HepG2 (cell line): ENCODE results near the gene MARCHF2. TPM values are rescaled to one million over a fixed set of nuclear protein-coding genes. Genes with fewer than 3 reads are reported as not detected.
A peak's percentile ranks its signal among the peaks of the same experiment; 100 is the strongest.

Source experiments
- AGO1 ChIP-seq: fragments of 200-400 bp; formaldehyde crosslinking; IDR thresholded peaks from 2 replicates; pipeline ENCODE4 v1.6.1; 2017; ENCODE audit warnings: mild to moderate bottlenecking, low read depth, low read length, moderate library complexity; ENCODE audit not compliant: poor library complexity, severe bottlenecking
- AGO2 ChIP-seq: fragments of 200-400 bp; formaldehyde crosslinking; optimal IDR thresholded peaks from 2 replicates; pipeline ENCODE3; 2017; ENCODE audit warnings: mild to moderate bottlenecking, low read depth, low read length, moderate library complexity
- ATM ChIP-seq: fragments of 450-650 bp; IDR thresholded peaks from 2 replicates; pipeline ENCODE4 v1.7.1; 2017; ENCODE audit warnings: mild to moderate bottlenecking, borderline replicate concordance
- EED ChIP-seq: sonication (generic); formaldehyde crosslinking; IDR thresholded peaks from 2 replicates; pipeline ENCODE4 v1.5.0; 2020; ENCODE audit warnings: mild to moderate bottlenecking, missing genetic modification reagents
- EHMT2 ChIP-seq: fragments of 200-600 bp; sonication (generic); IDR thresholded peaks from 2 replicates; pipeline ENCODE4 v1.7.0; 2017; ENCODE audit warnings: antibody characterized with exemption, low read depth, low read length, borderline replicate concordance
- HES4 ChIP-seq: sonication (generic); formaldehyde crosslinking; IDR thresholded peaks from 2 replicates; pipeline ENCODE4 v1.9.0; 2021; ENCODE audit warnings: mild to moderate bottlenecking, missing genetic modification reagents, borderline replicate concordance
- HIVEP1 ChIP-seq: sonication (generic); formaldehyde crosslinking; IDR thresholded peaks from 2 replicates; pipeline ENCODE4 v1.4.0; 2020; ENCODE audit warnings: mild to moderate bottlenecking, missing genetic modification reagents
- KDM4B ChIP-seq: sonication (generic); formaldehyde crosslinking; IDR thresholded peaks from 2 replicates; pipeline ENCODE4 v1.4.0; 2020; ENCODE audit warnings: missing genetic modification reagents
- KLF15 ChIP-seq: sonication (generic); formaldehyde crosslinking; IDR thresholded peaks from 2 replicates; pipeline ENCODE4 v1.8.1; 2023; ENCODE audit warnings: borderline replicate concordance, mild to moderate bottlenecking, inconsistent platforms, missing genetic modification reagents, mixed read lengths
- MAFF ChIP-seq: IDR thresholded peaks from 2 replicates; pipeline ENCODE4 v1.6.1; 2011; ENCODE audit warnings: low read depth, low read length, improper control_type of control experiment
- NFRKB ChIP-seq: fragments of 450-650 bp; IDR thresholded peaks from 2 replicates; pipeline ENCODE4 v1.6.1; 2017
- NR1H2 ChIP-seq: sonication (generic); formaldehyde crosslinking; IDR thresholded peaks from 2 replicates; pipeline ENCODE4 v1.8.1; 2022; ENCODE audit warnings: low read depth, missing genetic modification reagents, borderline replicate concordance
- SIN3A ChIP-seq: IDR thresholded peaks from 2 replicates; pipeline ENCODE4 v1.6.1; 2011; ENCODE audit warnings: low read depth, mild to moderate bottlenecking, control low read depth, low read length, borderline replicate concordance
- SNAI1 ChIP-seq: sonication (generic); formaldehyde crosslinking; IDR thresholded peaks from 2 replicates; pipeline ENCODE4 v1.5.0; 2020; ENCODE audit warnings: mild to moderate bottlenecking, missing genetic modification reagents, borderline replicate concordance
- TGIF2 ChIP-seq: IDR thresholded peaks from 2 replicates; pipeline ENCODE4 v1.6.1; 2016; ENCODE audit warnings: control low read depth, missing compliant biosample characterization
- ZFX ChIP-seq: sonication (generic); formaldehyde crosslinking; IDR thresholded peaks from 2 replicates; pipeline ENCODE4 v1.4.0; 2020; ENCODE audit warnings: mild to moderate bottlenecking, low read depth, missing genetic modification reagents, moderate library complexity
- ZNF879 ChIP-seq: sonication (generic); formaldehyde crosslinking; IDR thresholded peaks from 2 replicates; pipeline ENCODE4 v1.8.1; 2023; ENCODE audit warnings: missing genetic modification reagents
- ZSCAN22 ChIP-seq: sonication (generic); formaldehyde crosslinking; IDR thresholded peaks from 2 replicates; pipeline ENCODE4 v1.4.0; 2020; ENCODE audit warnings: mild to moderate bottlenecking, missing genetic modification reagents
- polyA plus RNA-seq, 8 experiments: library from polyadenylated mRNA; depleted of rRNA in 3 of 8; stranded (reverse) in 7 of 8; unstranded in 1 of 8; fragments of >200 nt; fragmentation: Illumina TruSeq in 4 of 8; extraction: Trizol in 4 of 8; gene quantifications; 2 replicates each; pipeline versions ENCODE4 v1.2.1 to v1.2.3, GENCODE V29; 2011 to 2016; ENCODE audit warnings: low read depth in 4 of 8, missing spikeins in 1 of 8, mixed read lengths in 1 of 8; ENCODE audit not compliant: insufficient read depth in 1 of 8
- total RNA-seq, 5 experiments: library from RNA; depleted of rRNA; stranded (reverse); fragments of >200 nt; fragmentation: Illumina TruSeq; extraction: Trizol; gene quantifications; 2 replicates each; pipeline ENCODE4 v1.2.3, GENCODE V29; 2016; ENCODE audit warnings: low read depth in 1 of 5
- TF ChIP-seq, protein P1 (sequence below), 2 experiments: sonication (generic) in 1 of 2; formaldehyde crosslinking in 1 of 2; IDR thresholded peaks; 2 replicates each; pipeline versions ENCODE4 v1.4.0 to v1.6.1; 2018 to 2020; ENCODE audit warnings: missing genetic modification reagents in 2 of 2, borderline replicate concordance in 1 of 2, low read depth in 1 of 2, mild to moderate bottlenecking in 1 of 2, missing biosample characterization in 1 of 2
- TF ChIP-seq, protein P2 (sequence below): sonication (generic); formaldehyde crosslinking; IDR thresholded peaks from 2 replicates; pipeline ENCODE4 v1.5.0; 2020; ENCODE audit warnings: mild to moderate bottlenecking, missing genetic modification reagents

Gene MARCHF2
- total and polyA plus RNA-seq, 2 of the 13 experiments (the other 11 are each of a cell fraction or from before 2014, with no cell fraction given), result 12.7 to 13.0 TPM

DNA sequence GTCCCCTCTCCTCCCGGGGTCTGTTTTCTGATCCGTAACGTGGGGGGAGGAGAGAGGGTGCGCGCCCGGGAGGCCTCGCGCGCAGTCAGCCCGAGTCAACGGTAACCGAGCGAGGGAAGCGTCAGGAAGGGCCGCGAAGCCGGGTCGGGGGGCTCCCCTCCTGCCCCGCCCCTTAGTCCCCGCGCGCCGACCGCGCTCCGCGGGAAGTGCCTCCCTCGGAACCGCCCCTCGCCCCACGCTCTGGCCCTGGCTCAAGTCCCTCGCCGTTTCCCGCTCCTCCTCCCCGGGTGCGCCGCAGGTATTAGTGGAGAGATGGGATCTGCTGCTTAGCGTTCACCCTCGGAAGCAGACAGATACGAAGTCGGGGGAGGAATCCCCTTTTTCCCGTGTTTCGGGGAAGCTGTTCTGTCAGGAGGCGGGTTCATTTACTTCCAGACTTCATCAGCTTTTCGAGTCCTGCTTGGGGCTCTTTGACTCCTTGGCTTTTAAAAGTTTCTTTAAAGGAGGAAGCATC, 32.4 kb downstream of the MARCHF2 start (continued):
- TF ChIP-seq ZSCAN22 (no peak), KDM4B (no peak), ZFX (CRISPR knock-in tag) (0 out of 2 replicates have a peak, but pooled peaks have one; percentile 3), EHMT2 (no peak), AGO1 (peak; percentile 89), MAFF (no peak), NR1H2 (no peak), HIVEP1 (CRISPR knock-in tag) (0 out of 2 replicates have a peak, but pooled peaks have one; percentile 12), TGIF2 (CRISPR knock-in tag) (no peak), EED (CRISPR knock-in tag) (no peak), SNAI1 (CRISPR knock-in tag) (peak; percentile 70; the same call in 1 of the 2 replicates), HES4 (CRISPR knock-in tag) (no peak), ATM (no peak), NFRKB (no peak), AGO2 (peak; percentile 86), KLF15 (CRISPR knock-in tag) (0 out of 2 replicates have a peak, but pooled peaks have one; percentile 38), SIN3A (peak; percentile 32; the same call in 1 of the 2 replicates), ZNF879 (CRISPR knock-in tag) (no peak)
- TF ChIP-seq, protein P1, sequence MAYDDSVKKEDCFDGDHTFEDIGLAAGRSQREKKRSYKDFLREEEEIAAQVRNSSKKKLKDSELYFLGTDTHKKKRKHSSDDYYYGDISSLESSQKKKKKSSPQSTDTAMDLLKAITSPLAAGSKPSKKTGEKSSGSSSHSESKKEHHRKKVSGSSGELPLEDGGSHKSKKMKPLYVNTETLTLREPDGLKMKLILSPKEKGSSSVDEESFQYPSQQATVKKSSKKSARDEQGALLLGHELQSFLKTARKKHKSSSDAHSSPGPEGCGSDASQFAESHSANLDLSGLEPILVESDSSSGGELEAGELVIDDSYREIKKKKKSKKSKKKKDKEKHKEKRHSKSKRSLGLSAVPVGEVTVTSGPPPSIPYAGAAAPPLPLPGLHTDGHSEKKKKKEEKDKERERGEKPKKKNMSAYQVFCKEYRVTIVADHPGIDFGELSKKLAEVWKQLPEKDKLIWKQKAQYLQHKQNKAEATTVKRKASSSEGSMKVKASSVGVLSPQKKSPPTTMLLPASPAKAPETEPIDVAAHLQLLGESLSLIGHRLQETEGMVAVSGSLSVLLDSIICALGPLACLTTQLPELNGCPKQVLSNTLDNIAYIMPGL (CRISPR knock-in tag; IDR thresholded peaks at IDR 0.05; ENCODE audit: borderline replicate concordance in 1 of 2, low read depth in 1 of 2), result peak in 1 of 2 experiments; percentile 11; a peak in 1 of 4 replicates
- TF ChIP-seq, protein P2, sequence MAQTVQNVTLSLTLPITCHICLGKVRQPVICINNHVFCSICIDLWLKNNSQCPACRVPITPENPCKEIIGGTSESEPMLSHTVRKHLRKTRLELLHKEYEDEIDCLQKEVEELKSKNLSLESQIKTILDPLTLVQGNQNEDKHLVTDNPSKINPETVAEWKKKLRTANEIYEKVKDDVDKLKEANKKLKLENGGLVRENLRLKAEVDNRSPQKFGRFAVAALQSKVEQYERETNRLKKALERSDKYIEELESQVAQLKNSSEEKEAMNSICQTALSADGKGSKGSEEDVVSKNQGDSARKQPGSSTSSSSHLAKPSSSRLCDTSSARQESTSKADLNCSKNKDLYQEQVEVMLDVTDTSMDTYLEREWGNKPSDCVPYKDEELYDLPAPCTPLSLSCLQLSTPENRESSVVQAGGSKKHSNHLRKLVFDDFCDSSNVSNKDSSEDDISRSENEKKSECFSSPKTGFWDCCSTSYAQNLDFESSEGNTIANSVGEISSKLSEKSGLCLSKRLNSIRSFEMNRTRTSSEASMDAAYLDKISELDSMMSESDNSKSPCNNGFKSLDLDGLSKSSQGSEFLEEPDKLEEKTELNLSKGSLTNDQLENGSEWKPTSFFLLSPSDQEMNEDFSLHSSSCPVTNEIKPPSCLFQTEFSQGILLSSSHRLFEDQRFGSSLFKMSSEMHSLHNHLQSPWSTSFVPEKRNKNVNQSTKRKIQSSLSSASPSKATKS (CRISPR knock-in tag), result no peak
